ENCODE results near the gene CSNK1G1.

DNA sequence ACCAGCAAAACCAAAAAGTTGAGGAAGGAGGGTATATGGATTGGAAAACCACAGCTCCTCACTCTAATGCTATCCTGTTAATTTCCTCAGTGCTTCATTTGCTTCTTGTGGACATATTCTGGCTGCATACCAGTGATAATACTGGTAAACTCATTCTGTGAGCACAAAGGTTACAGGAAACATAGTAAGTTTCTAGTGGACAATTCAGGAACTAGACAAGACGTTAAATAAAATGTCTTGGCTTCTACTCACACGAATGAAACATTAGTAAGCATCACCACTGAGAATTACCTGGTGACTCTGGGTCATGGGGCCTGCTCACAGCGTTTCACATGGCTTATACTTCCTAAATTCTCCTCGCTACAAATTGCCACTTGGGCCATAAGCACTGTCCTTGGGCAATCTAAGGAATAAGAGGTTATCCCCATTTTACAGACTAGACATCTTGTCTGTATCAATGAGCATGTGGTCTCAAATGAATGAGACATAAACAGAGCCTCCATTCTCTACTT is 173.1 kb downstream of the CSNK1G1 start:
- no peak for TF ChIP-seq POLR2A (IDR thresholded peaks at IDR 0.05; ENCODE audit: low read depth, low read length)
- TF ChIP-seq POLR2AphosphoS5 (IDR thresholded peaks at IDR 0.05; ENCODE audit: low read depth, low read length): no peak
- no peak for TF ChIP-seq TAF1 (IDR thresholded peaks at IDR 0.05; ENCODE audit: borderline replicate concordance, low read depth, low read length)
